Type B pancreatic cell (in vitro differentiated cells): ENCODE measurements around the gene PCBP1. TPM values are rescaled to one million over a fixed set of nuclear protein-coding genes. Genes with fewer than 3 reads are reported as not detected.
A peak's percentile ranks its signal among the peaks of the same experiment; 100 is the strongest.

Experiments
- DNase-seq: peaks from one replicate; pipeline ENCODE4 v3.0.0; 2021; ENCODE audit warnings: mixed read lengths; ENCODE audit not compliant: unreplicated experiment; ENCODE audit errors: extremely low spot score
- H3K27ac Mint-ChIP-seq: 2 replicates; pipeline ENCODE4 v1.8.0; 2021; ENCODE audit warnings: mild to moderate bottlenecking, mixed read lengths
- H3K27me3 Mint-ChIP-seq: 2 replicates; pipeline ENCODE4 v1.8.0; 2021; ENCODE audit warnings: mixed read lengths
- H3K36me3 Mint-ChIP-seq: 2 replicates; pipeline ENCODE4 v1.8.0; 2021; ENCODE audit warnings: mixed read lengths
- H3K4me1 Mint-ChIP-seq: one replicate; pipeline ENCODE4 v1.8.0; 2021; ENCODE audit warnings: mixed read lengths; ENCODE audit not compliant: unreplicated experiment
- H3K4me3 Mint-ChIP-seq: 2 replicates; pipeline ENCODE4 v1.8.0; 2021; ENCODE audit warnings: mild to moderate bottlenecking, mixed read lengths
- H3K9me3 Mint-ChIP-seq: 2 replicates; pipeline ENCODE4 v1.8.0; 2021; ENCODE audit warnings: mixed read lengths
- total RNA-seq: library from RNA; stranded (reverse); gene quantifications from 2 replicates; pipeline ENCODE4 v1.2.1, GENCODE V29; 2021; ENCODE audit warnings: low replicate concordance
- TF ChIP-seq, protein P1 (sequence below): fragments of 200-600 bp; sonication (generic); conservative IDR thresholded peaks from 2 replicates; pipeline ENCODE4 v1.5.0; 2021; ENCODE audit warnings: antibody characterized with exemption, mild to moderate bottlenecking

The PCBP1 gene
- total RNA-seq, 1 donor from 2014 or later = 316 TPM

DNA sequence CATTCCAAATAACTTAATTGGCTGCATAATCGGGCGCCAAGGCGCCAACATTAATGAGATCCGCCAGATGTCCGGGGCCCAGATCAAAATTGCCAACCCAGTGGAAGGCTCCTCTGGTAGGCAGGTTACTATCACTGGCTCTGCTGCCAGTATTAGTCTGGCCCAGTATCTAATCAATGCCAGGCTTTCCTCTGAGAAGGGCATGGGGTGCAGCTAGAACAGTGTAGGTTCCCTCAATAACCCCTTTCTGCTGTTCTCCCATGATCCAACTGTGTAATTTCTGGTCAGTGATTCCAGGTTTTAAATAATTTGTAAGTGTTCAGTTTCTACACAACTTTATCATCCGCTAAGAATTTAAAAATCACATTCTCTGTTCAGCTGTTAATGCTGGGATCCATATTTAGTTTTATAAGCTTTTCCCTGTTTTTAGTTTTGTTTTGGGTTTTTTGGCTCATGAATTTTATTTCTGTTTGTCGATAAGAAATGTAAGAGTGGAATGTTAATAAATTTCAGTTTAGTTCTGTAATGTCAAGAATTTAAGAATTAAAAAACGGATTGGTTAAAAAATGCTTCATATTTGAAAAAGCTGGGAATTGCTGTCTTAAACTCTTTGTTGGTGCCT is 1.4 kb downstream of the PCBP1 start:
- H3K36me3 Mint-ChIP-seq = peaks cover 44% of the 10 kb centered on the region
- peak overlapping the region; percentile 100 for H3K27ac Mint-ChIP-seq
- H3K4me3 Mint-ChIP-seq = peak overlapping the region; percentile 96
- H3K9me3 Mint-ChIP-seq = no peaks in the 10 kb centered on the region
- no peak for DNase-seq
- TF ChIP-seq, protein P1, sequence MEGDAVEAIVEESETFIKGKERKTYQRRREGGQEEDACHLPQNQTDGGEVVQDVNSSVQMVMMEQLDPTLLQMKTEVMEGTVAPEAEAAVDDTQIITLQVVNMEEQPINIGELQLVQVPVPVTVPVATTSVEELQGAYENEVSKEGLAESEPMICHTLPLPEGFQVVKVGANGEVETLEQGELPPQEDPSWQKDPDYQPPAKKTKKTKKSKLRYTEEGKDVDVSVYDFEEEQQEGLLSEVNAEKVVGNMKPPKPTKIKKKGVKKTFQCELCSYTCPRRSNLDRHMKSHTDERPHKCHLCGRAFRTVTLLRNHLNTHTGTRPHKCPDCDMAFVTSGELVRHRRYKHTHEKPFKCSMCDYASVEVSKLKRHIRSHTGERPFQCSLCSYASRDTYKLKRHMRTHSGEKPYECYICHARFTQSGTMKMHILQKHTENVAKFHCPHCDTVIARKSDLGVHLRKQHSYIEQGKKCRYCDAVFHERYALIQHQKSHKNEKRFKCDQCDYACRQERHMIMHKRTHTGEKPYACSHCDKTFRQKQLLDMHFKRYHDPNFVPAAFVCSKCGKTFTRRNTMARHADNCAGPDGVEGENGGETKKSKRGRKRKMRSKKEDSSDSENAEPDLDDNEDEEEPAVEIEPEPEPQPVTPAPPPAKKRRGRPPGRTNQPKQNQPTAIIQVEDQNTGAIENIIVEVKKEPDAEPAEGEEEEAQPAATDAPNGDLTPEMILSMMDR = no peak
- peaks cover 36% of the 10 kb centered on the region for H3K4me1 Mint-ChIP-seq
- peaks cover 7% of the 10 kb centered on the region for H3K27me3 Mint-ChIP-seq

- Mint-ChIP-seq H3K4me1 (peaks cover 30% of the 10 kb centered on the region), H3K9me3 (no peaks in the 10 kb centered on the region), H3K27ac (peak overlapping the region; percentile 100), H3K4me3 (peak overlapping the region; percentile 96), H3K27me3 (peaks cover 7% of the 10 kb centered on the region), H3K36me3 (peaks cover 46% of the 10 kb centered on the region)
- no peak for DNase-seq
- TF ChIP-seq, protein P1 = no peak
These were observed 2.1 kb downstream of the PCBP1 start for GRCh38 chr2:70089220-70089982.

GRCh38 chr2:70089983-70090525 is 2.8 kb downstream of the PCBP1 start:
- TF ChIP-seq, protein P1 = no peak
- peaks cover 27% of the 10 kb centered on the region for H3K4me1 Mint-ChIP-seq
- peak overlapping the region; percentile 96 for H3K4me3 Mint-ChIP-seq
- H3K27me3 Mint-ChIP-seq = peaks cover 7% of the 10 kb centered on the region
- H3K27ac Mint-ChIP-seq = peak overlapping the region; percentile 100
- H3K9me3 Mint-ChIP-seq = no peaks in the 10 kb centered on the region
- no peak for DNase-seq
- H3K36me3 Mint-ChIP-seq = peaks cover 50% of the 10 kb centered on the region

- no peaks in the 10 kb centered on the region for H3K9me3 Mint-ChIP-seq
- peak overlapping the region; percentile 21 for H3K4me3 Mint-ChIP-seq
- TF ChIP-seq, protein P1 = no peak
- H3K4me1 Mint-ChIP-seq = peaks cover 19% of the 10 kb centered on the region
- no peak for DNase-seq
- peak overlapping the region; percentile 100 for H3K27ac Mint-ChIP-seq
- peaks cover 50% of the 10 kb centered on the region for H3K36me3 Mint-ChIP-seq
- peaks cover 7% of the 10 kb centered on the region for H3K27me3 Mint-ChIP-seq
These were observed 3.5 kb downstream of the PCBP1 start for GRCh38 chr2:70090706-70091334.

- peaks cover 7% of the 10 kb centered on the region for H3K27me3 Mint-ChIP-seq
- DNase-seq = no peak
- peaks cover 17% of the 10 kb centered on the region for H3K4me1 Mint-ChIP-seq
- peaks cover 50% of the 10 kb centered on the region for H3K36me3 Mint-ChIP-seq
- TF ChIP-seq, protein P1 = no peak
- H3K4me3 Mint-ChIP-seq = peak overlapping the region; percentile 21
- H3K27ac Mint-ChIP-seq = peak overlapping the region; percentile 10
- no peaks in the 10 kb centered on the region for H3K9me3 Mint-ChIP-seq
These were observed 4.1 kb downstream of the PCBP1 start for GRCh38 chr2:70091364-70091763.
